Kidney capillary endothelial cell (primary cell): Measurements from ENCODE around the gene APOA1.
"Not testable (repeated sequence)": the region's sequence is repeated elsewhere in the genome, so short reads cannot be mapped to it uniquely, and the experiment has no call there.

Source experiments
- DNase-seq: peaks from one replicate; pipeline ENCODE4 v3.0.0-alpha.2; 2018; ENCODE audit warnings: low spot score

APOA1 gene

DNA sequence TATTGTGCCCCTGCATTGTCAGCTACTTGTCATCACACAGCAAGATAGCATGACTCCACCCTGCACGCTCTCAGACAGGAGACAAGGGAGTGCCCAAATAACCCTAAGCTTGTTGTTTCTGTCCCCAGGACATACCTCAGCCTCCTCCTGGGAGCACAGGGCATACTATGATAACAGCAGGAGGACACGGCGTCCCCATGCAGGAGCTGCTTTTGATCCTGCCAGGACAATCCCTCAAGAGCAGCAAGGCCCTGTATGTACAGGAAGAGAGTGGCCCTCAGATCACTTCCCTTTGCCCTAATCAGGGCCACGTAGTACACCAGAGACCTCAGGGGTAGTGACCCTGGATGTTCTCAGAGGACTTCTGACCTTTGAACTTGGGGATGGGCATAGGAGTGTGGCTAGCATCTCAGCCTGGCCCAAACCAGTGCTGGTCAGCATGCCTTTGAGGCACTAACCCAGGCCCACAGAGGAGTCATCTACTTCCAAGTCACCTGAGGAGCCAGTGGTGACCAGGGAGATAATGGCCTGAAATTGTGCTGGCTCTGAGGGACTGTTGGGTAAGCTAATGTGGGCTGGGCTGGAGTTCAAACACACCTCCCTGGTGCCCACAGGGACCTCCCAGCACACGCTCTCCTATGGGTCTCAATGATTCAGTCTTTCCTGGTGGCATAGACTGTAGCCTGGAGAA lies 23.5 kb downstream of the APOA1 start:
- DNase-seq = no peak

- no peak for DNase-seq
Measured at GRCh38 chr11:116813170-116813569, 24.3 kb downstream of the APOA1 start.

GRCh38 chr11:116812109-116812508 lies 25.3 kb downstream of the APOA1 start:
- no peak for DNase-seq

DNA sequence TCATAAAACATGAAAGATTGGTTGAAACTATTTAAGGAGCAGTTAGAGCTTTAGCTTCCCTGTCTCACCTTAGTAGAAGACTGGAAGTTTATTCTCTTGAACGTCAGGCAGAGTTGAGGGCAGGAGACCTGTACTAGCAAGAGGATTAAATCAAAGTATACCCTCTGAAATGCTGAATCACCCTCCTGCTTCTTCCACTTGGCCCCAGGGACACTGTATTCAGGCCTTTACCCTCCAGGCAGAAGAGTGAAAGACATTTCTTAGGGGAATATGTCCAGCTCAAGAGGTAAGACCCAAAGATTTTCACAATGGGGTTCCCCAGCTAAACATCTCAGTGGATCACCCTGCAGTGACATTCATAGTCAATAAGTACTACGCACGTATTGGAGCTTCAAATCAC lies 26.2 kb downstream of the APOA1 start:
- no peak for DNase-seq

DNA sequence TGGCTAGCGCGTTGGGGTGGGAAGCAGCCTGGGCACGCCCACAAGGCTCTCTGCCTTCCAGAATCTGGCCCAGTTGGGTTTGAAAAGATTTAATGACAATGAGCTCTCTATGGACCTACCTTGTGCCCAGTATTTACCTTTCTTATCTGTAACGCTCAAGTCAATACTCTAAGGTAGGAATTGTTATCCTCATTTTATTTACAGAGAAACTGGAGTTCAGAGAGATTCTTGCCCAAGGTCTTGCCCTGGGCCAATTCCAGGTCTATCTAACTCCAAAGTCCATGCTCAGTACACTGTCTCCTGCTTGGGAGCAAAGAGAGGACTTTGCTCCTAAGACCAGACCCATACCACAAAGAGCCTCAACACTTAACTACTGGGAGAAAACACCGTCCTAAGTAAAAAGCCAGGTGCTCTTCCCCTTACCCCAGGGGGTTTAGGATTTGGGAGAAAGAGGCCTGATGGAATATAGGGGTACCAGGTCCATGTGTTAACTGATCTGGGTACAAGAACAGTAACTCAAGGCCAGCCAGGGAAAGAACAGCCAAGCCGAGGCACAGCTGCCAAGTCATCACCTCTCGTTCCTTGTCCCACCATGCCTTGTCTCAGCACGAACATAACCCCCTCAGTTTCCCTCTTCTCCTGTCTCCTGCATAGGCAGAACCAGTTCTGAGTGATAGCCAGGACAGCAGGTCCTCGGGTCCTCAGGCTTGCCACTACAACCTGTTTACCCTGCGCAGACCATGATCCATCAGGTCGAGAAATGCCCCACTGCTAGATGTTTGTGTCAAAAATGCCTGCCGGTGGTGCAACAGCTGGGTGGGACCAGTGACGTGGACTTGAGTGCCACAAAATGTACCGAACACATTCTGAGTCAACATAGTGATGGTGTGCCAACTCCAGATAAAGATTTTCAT lies 28.9 kb downstream of the APOA1 start:
- no peak for DNase-seq

DNA sequence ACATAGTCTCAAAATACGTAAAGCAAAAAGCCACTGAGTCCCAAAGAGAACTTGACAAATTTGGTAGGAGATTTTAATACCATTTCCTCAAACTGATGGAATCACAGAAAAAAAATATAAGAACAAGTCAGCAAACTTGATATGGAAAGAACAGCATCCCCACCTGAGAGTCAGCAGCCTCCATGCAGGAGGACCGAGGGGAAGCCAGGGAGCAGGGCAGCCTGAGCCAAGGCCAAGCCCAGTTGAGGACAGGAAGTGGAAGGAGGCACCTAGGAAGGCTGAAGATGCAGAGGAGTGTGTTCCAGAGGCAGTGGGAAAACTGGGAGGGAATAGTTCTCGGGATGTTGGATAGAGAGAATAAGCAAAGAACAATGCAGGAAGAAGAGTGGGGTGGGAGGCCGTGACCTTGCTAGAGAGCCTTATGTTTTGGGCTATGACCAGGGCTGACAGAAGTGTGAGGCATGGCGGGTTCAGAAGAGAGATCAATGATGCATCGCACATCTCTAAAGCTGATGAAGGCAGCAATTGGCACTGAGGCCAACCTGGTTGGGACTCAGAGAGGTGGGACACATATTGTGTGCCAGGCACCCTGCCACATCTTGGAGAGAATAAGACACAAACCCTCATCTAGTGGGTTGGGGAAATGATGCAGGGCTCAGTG lies 29.7 kb downstream of the APOA1 start:
- no peak for DNase-seq

DNA sequence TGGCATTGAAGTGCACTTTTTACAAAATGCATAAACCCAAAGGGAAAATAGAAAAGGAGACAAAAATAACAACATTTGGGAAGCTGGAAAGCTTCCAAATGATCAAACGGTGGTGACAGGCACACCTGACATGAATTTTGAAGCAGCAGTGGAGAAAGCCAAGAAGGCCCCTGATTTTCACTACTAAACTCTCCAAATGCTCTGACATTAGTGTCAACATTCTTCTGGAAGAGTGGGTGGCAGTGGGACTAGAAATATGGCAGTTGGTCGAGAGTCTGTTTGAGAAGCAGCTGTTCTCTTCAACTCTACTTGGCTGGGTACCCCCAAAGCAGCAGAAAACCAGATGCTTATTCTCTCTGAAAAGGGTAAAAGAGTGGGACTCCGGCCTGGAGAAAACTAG lies 33.4 kb downstream of the APOA1 start:
- DNase-seq = no peak

- DNase-seq = not testable (repeated sequence)
Measured at GRCh38 chr11:116801662-116802061, 35.8 kb downstream of the APOA1 start.

DNA sequence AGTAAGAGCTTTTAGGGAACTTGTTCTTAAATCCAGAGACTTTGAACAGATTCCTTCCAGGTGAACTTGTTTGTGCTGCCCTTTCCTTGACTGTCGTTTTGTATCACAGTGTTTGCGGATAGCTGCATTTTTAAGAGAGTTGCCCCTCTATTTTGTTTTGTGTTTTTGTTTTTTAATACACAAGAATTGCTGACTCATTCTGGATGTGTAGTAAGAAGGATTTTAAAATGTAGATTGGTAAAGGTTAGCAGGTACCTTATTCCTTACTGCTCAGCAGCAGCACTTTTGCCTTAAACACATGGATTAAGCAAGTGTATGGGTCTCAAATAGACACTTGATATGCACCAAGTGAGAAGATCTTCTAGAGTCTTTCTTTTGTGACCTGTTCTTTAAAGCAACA lies 36.8 kb downstream of the APOA1 start:
- no peak for DNase-seq

DNA sequence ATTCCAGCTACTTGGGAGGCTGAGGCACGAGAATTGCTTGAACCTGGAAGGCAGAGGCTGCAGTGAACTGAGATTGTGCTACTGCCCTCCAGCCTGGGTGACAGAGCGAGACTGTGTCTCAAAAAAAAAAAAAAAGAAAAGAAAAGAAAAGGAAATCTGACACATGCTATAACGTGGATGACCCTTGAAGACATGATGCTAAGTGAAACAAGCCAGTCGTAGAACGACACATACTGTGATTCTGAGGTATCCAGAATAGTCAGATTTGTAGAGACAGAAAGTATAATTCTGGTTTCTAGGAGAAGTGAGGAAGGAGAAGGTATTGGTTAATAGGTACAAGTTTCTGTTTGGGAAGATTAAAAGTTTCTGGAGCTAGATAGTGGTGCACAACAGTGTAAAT lies 39.1 kb downstream of the APOA1 start:
- no peak for DNase-seq

DNA sequence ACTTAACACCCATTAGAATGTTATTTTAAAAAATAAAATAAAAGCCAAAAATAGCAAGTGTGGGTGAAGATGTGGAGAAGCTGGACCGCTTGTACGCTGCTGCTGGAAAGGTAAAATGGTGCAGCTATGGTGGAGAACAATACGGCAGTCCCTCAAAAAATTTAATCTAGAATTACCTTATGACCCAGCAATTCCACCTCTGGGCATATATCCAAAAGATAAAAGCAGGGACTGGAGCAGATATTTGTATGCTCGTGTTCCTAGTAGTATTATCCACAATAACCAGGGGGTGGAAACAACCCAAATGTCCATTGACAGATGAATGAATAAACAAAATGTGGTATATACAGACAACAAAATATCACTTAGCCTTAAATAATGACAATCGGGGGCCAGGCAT lies 39.6 kb downstream of the APOA1 start:
- no peak for DNase-seq

DNA sequence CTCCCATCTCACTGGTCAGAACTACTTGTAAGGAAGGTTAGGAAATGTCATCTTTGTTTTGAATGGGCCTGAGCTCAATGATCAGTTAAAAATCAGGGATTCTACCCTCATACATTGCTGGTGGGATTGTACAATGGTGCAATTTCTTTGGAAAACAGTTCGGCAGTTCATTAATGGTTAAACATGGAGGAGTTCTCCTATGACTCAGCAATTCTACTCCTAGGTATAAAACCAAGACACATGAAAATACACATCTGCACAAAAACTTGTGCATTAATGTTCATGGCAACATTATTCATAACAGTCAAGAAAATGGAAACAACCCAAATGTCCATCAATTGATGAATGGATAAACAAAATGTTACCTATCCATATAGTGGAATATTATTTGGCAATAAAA lies 40.9 kb downstream of the APOA1 start:
- DNase-seq = no peak

DNA sequence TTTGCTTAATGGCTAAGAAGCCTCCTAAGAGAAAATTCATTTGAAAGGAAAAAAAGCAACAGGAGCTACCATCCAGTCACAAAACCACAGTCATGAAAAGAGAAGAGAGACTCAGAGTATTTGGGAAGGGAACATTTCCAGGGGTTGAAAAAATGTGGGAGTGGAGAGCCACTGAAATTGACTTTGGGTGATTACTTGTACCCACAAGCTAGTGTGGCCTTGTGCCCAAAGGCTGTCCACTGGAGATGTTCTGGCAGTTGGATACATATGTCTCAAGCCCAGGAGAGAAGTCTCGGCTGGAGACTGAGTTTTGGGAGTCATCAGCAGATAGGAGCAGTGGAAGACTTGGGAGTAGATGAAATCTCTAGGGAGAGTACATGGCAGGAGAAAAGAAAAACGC lies 42.6 kb downstream of the APOA1 start:
- DNase-seq = no peak

- DNase-seq = no peak
Measured at GRCh38 chr11:116793772-116794097, 43.7 kb downstream of the APOA1 start.

- peak; percentile 64 for DNase-seq
Measured at GRCh38 chr11:116792869-116793771, 44.3 kb downstream of the APOA1 start.

DNA sequence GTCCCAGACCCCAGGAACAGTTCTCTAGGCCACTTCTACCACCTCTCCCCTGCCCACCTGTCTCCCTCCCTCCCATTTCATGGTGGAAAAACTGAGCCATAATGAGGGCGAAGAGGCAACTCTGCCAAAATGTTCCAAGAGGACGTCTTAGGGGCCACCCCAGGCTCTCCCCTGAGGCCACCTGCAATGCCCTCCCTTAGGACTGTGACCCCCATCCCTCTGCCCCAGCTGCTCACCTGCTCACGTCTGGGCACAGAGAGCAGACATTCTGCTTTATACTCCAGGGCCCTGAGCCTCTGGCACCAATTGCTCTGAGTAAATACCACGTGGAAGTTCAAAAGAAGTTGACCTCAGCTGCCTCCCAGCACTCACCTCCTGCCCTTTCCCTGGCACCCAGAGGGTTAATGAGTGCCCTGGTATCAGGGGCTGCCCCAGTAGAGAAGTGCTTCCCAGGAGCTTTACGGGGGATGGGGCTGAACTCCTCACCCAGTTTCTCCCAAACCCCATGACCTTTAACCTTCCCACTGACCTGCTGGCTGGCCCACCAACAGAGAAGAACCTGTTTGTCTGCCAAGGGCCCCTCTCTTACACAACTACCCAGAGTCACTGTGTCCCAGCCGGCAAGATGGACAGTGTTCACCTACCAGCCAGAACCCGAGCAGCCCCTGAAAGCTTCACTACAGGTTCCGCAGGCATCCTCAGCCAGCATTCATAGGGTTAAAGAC lies 45.1 kb downstream of the APOA1 start:
- DNase-seq = no peak

- no peak for DNase-seq
Measured at GRCh38 chr11:116791813-116792143, 45.6 kb downstream of the APOA1 start, which contains the start of gene APOA5. Gene APOA5, minus strand, starts transcription at chr11:116791879. Its CDS starts 19 bp downstream, at chr11:116791860.

DNA sequence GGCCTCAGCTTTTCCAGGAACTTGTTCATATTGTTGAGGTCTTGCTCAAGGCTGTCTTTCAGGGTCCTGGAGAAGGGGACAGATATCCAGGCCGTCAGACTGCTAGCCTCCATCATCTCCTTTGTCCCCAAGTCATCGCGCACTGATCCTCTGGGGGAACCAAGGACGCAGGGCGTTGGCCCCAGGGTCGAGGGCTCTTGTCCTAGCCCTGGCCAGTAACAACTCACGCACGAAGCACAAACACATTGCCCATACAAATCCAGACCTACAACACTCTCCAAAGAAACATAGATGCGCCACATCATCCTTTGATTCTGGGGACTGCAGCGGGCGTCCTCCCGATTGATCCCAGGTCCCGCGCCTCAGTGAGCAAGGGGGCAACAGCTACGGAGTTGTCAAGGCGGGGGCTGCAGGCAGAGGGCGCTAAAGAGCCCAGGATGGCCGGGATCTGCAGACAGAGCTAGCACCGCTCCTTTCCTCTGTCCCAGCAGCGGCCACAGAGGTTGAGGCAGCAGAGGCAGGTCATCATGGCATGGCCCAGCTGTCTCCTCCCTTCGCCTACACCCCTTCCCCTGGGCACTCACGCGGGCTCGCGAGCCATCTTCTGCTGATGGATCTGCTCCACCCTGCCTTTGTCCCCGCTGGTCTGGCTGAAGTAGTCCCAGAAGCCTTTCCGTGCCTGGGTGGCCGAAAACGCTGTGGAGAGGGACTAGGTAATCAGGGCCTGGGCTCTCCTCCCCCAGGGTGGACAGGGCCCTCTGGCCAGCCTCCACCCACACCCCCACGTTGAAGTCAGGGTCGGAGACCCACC lies 46.2 kb downstream of the APOA1 start:
- peak; percentile 74 for DNase-seq

DNA sequence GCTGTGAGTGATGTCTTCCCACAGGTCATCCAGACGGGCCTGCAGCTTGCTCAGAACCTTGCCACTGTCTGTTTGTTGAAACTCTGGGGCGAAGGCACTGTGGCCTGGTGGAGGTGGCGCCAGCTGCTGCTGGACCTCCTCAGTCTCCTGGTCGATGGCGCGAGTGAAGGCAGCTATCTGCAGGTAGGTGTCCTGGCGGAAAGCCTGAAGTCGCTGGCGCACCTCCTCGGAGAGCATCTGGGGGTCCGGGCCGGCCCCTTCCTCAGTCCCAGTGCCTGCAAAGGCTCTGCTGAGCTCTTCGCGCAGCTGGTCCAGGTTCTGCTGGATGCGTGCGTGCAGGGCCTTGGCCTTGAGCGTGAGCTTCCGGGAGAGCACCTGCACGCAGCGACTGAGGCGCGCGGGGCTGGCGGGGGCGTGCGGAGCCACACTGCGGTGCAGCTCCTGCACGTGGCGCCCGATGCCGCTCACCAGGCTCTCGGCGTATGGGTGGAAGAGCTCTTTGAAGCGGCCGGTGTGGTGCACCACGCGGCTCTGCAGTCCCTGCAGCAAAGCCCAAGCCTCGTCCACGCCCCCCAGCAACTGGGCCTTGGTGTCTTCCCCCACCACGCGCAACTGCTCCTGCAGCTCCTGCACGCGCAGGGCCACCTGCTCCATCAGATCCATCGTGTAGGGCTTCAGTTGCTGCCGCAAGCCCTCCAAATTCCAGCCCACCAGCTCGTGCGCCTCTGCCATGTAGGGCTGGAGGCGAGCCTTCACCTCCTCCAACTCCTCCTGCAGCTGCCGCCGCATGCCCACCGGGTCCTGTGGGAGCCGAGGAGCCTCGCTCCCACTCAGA lies 47.0 kb downstream of the APOA1 start:
- DNase-seq = no peak

DNA sequence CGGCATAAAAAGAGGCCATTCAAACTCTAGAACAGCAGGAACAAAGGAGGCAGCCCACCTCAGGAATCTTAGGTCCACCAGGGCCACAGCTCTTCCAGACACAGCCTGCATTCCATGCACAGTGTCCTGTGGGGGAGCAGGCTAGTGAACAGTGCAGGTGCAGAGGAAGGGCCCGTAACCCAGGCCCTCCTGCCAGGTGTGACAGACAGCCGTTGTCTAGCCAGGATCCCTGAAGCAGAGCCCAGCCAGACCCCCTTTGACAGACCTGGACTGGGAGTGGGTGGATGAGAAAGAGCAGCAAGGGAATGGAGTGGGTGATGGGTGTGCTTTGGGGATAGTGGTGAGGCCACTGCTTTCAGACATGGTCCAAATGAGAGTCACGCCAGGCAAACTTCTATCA lies 48.4 kb downstream of the APOA1 start:
- no peak for DNase-seq
